Esophagus mucosa (tissue), 1 donor: Measurements from ENCODE around the gene SRP14. TPM values are rescaled to one million over a fixed set of nuclear protein-coding genes. Genes with fewer than 3 reads are reported as not detected.

Source experiments
- total RNA-seq: library from RNA; stranded (reverse); gene quantifications from one replicate; pipeline ENCODE4 v1.2.4, GENCODE V29; 2023
- donor health status: DM: yes; HTN: yes; CAD: no.

The SRP14 gene
- total RNA-seq, 1 donor from 2014 or later: 99.7 TPM

Other genes with a start within 250 kb of the SRP14 start
- gene GPR176, start 118.9 kb downstream of the SRP14 start, total RNA-seq: 0.40 TPM
- 17.4 TPM for gene EIF2AK4, start 105.1 kb downstream of the SRP14 start, total RNA-seq
- 1.5 TPM for gene BMF, start 69.7 kb upstream of the SRP14 start, total RNA-seq
- 15.3 TPM for gene BUB1B, start 121.9 kb upstream of the SRP14 start, total RNA-seq
- 25.3 TPM for gene PAK6, start 199.9 kb upstream of the SRP14 start, total RNA-seq
- not detected for gene ANKRD63, start 243.9 kb upstream of the SRP14 start, total RNA-seq